Activated CD8-positive, alpha-beta memory T cell treated with anti-CD3 and anti-CD28 coated beads for 36 hours (primary cell): Measurements from ENCODE around the gene ZNF561. TPM values are rescaled to one million over a fixed set of nuclear protein-coding genes. Genes with fewer than 3 reads are reported as not detected.
"Not testable (repeated sequence)": the region's sequence is repeated elsewhere in the genome, so short reads cannot be mapped to it uniquely, and the experiment has no call there.

Experiments
- CTCF ChIA-PET: fragments of 350-600 bp; sonication (Branson Sonifier 250); formaldehyde crosslinking; loops from one replicate; lab custom pipeline; 2021; ENCODE audit warnings: antibody characterized with exemption; lab: Charles Lee
- POLR2A ChIA-PET: fragments of 350-600 bp; sonication (Branson Sonifier 250); formaldehyde crosslinking; loops from one replicate; lab custom pipeline; 2021; ENCODE audit warnings: antibody characterized with exemption; lab: Charles Lee
- total RNA-seq, 2 experiments: library from RNA; stranded (reverse); gene quantifications; one replicate each; pipeline ENCODE4 v1.2.3, GENCODE V29; 2021

ZNF561 gene
- 10 to 100 TPM; 33.6 to 33.8 TPM for total RNA-seq

- POLR2A ChIA-PET, result interaction anchor here (0.5 to 0.6 kb wide), 2 partner anchors 293 to 1353 kb away, joined by 4 to 7 read pairs; no protein-coding TSS in a partner anchor
These were observed at the start of gene ZNF561 for GRCh38 chr19:9621156-9622037. Gene ZNF561, minus strand, starts transcription at chr19:9621232. Its CDS starts 1,776 bp downstream, at chr19:9619456.

GRCh38 chr19:9668544-9668943 lies 47.5 kb upstream of the ZNF561 start:
- ChIA-PET POLR2A (no interaction called here), CTCF (no interaction called here)

More at GRCh38 chr19:9621156-9622037, at the start of gene ZNF561:
- CTCF ChIA-PET, result interaction anchor here (0.8 to 0.9 kb wide), 2 partner anchors 37 to 178 kb away, joined by 3 to 5 read pairs; partner anchors contain the start of gene ZNF121

- ChIA-PET POLR2A (interaction anchor here (0.7 kb wide), 1 partner anchor 111 kb away, joined by 4 read pairs; no protein-coding TSS in a partner anchor), CTCF (no interaction called here)
These were observed 46.9 kb upstream of the ZNF561 start for GRCh38 chr19:9667898-9668297.

GRCh38 chr19:9658769-9659168 lies 37.7 kb upstream of the ZNF561 start:
- POLR2A ChIA-PET, result no interaction called here
- CTCF ChIA-PET, result no interaction called here

- POLR2A ChIA-PET, CTCF ChIA-PET: not testable (repeated sequence)
These were observed 32.1 kb upstream of the ZNF561 start for GRCh38 chr19:9653066-9653555.

- CTCF ChIA-PET, POLR2A ChIA-PET: not testable (repeated sequence)
These were observed 30.4 kb upstream of the ZNF561 start for GRCh38 chr19:9651464-9651863.

- ChIA-PET CTCF (no interaction called here), POLR2A (no interaction called here)
These were observed 29.3 kb upstream of the ZNF561 start for GRCh38 chr19:9650345-9650744.

- ChIA-PET POLR2A (no interaction called here), CTCF (interaction anchor here (0.5 kb wide), 1 partner anchor 61 kb away, joined by 3 read pairs; no protein-coding TSS in a partner anchor)
These were observed 24.4 kb upstream of the ZNF561 start for GRCh38 chr19:9645472-9645871.

- ChIA-PET CTCF (interaction anchor here (1.6 kb wide), 1 partner anchor 19 kb away, joined by 4 read pairs; no protein-coding TSS in a partner anchor), POLR2A (no interaction called here)
These were observed 23.4 kb upstream of the ZNF561 start for GRCh38 chr19:9644472-9644871.

- ChIA-PET CTCF (interaction anchor here (1.0 kb wide), 1 partner anchor 8 kb away, joined by 3 read pairs; no protein-coding TSS in a partner anchor), POLR2A (no interaction called here)
These were observed 20.8 kb upstream of the ZNF561 start for GRCh38 chr19:9641810-9642209.

- POLR2A ChIA-PET, result no interaction called here
- CTCF ChIA-PET, result interaction anchor here (0.6 kb wide), 1 partner anchor 41 kb away, joined by 4 read pairs; no protein-coding TSS in a partner anchor
These were observed 19.9 kb upstream of the ZNF561 start for GRCh38 chr19:9640956-9641355.

- POLR2A ChIA-PET, result no interaction called here
- CTCF ChIA-PET, result no interaction called here
These were observed 15.0 kb upstream of the ZNF561 start for GRCh38 chr19:9636018-9636417.

GRCh38 chr19:9627856-9628255 lies 6.8 kb upstream of the ZNF561 start:
- CTCF ChIA-PET, result interaction anchor here (0.6 to 1.4 kb wide), 2 partner anchors 147 to 168 kb away, joined by 3 to 5 read pairs; no protein-coding TSS in a partner anchor
- POLR2A ChIA-PET, result no interaction called here

- ChIA-PET POLR2A (no interaction called here), CTCF (interaction anchor here (1.9 kb wide), 1 partner anchor 36 kb away, joined by 4 read pairs; no protein-coding TSS in a partner anchor)
These were observed 1.5 kb upstream of the ZNF561 start for GRCh38 chr19:9622531-9622930.

GRCh38 chr19:9620842-9621155 lies 233 bp downstream of the ZNF561 start:
- CTCF ChIA-PET, result no interaction called here
- POLR2A ChIA-PET, result interaction anchor here (0.5 kb wide), 1 partner anchor 1352 kb away, joined by 4 read pairs; no protein-coding TSS in a partner anchor

GRCh38 chr19:9615844-9616243 lies 5.2 kb downstream of the ZNF561 start:
- POLR2A ChIA-PET, result no interaction called here
- CTCF ChIA-PET, result interaction anchor here (0.7 kb wide), 1 partner anchor 237 kb away, joined by 3 read pairs; no protein-coding TSS in a partner anchor

GRCh38 chr19:9610484-9611113 lies 10.4 kb downstream of the ZNF561 start:
- POLR2A ChIA-PET, result no interaction called here
- CTCF ChIA-PET, result no interaction called here

GRCh38 chr19:9608912-9609311 lies 12.1 kb downstream of the ZNF561 start:
- ChIA-PET POLR2A (no interaction called here), CTCF (interaction anchor here (1.1 kb wide), 1 partner anchor 8 kb away, joined by 3 read pairs; no protein-coding TSS in a partner anchor)

GRCh38 chr19:9597027-9597426 lies 24.0 kb downstream of the ZNF561 start:
- CTCF ChIA-PET, result interaction anchor here (0.6 kb wide), 1 partner anchor 461 kb away, joined by 3 read pairs; no protein-coding TSS in a partner anchor
- POLR2A ChIA-PET, result no interaction called here
